H7 (cell line): ENCODE results near the gene PRLHR. TPM values are rescaled to one million over a fixed set of nuclear protein-coding genes. Genes with fewer than 3 reads are reported as not detected.

ENCODE experiments used
- DNase-seq: peaks from one replicate; pipeline ENCODE4 v3.0.0; 2012
- H3K27me3 ChIP-seq: 2 replicates; pipeline ENCODE4 v1.6.0; 2011; ENCODE audit warnings: mild to moderate bottlenecking, low read length; ENCODE audit not compliant: control insufficient read depth, insufficient read depth
- H3K36me3 ChIP-seq: replicated peaks from 2 replicates; pipeline ENCODE4 v1.5.1; 2011; ENCODE audit warnings: low read length; ENCODE audit not compliant: control insufficient read depth, insufficient read depth
- H3K4me3 ChIP-seq: 2 replicates; pipeline ENCODE4 v1.5.1; 2011; ENCODE audit warnings: low read depth, mild to moderate bottlenecking, control low read depth, low read length, moderate library complexity; ENCODE audit not compliant: insufficient read depth
- total RNA-seq: library from RNA; depleted of rRNA; stranded (reverse); fragments of >200 nt; shearing (Covaris generic); gene quantifications from 2 replicates; pipeline ENCODE4 v1.2.3, GENCODE V29; 2014; rRNA removed

PRLHR gene
- total RNA-seq, 1 experiment from 2014 or later: not detected

DNA sequence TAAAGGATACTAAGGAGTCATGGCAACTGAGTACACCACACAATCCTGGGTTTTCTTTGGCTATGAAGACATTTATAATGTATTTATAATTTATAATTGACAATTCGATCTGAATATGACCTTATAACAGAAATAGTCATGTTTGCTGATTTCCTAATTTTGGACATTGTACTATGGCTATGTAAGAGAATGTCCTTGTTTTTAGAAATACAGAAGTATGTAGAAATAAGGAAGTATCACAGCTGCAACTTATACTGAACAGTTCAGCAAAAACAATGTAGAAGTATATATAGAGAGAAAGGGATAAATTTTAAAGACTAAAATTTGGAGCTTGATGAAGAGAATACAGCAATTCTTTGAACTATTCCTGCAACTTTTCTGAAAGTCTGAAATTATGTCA is 32.6 kb downstream of the PRLHR start:
- H3K4me3 ChIP-seq: no peak overlapping the region
- no peaks in the 10 kb centered on the region for H3K36me3 ChIP-seq
- DNase-seq: no peak
- H3K27me3 ChIP-seq: no peaks in the 10 kb centered on the region

DNA sequence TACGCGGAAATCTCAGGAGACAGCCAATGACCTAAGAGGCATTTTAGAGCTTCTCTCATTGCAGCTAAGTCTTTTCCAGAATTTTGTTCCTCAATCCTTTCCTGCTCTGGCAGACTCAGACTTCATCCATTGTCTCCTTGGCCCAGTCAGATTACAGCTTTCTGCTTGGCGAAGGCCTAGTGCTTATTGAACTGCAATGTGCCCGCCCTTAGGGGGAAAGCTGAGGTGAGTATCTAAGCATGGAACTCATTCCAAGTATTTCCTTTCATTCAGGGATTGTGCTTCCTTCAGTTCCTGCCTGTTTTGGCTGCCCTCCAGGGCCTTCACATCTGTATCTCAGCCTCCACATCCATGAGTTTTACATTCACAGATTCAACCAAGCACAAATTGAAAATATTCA is 37.5 kb downstream of the PRLHR start:
- H3K36me3 ChIP-seq: no peaks in the 10 kb centered on the region
- H3K27me3 ChIP-seq: no peaks in the 10 kb centered on the region
- H3K4me3 ChIP-seq: no peak overlapping the region
- no peak for DNase-seq

DNA sequence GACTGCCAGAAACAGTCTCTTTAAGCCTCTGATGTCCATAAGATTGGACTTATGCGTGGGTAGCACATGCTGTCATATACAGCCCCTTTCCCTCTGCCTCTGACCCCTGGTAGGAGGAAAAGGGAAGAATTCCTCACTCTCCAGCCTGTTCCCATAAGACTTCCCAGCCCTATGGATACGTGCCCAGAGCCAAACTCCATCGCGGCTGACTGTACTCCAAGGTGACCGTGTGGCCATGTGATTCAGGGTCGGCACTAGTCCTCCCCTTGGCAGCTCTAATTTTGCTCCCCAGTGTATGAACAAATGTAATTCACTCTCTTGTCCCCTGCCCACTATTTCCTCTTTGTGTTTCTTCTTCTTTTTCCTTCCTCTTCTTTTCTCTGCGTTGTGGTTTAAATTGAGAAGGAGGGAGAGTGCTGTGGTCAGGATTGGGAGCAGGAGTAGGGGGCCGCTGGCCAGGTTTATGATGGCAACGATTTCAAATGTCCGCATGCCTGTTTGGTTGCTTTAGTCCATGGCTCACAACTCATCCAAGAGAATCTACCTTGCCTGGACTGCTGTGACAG is 43.8 kb downstream of the PRLHR start:
- H3K27me3 ChIP-seq: no peaks in the 10 kb centered on the region
- no peak overlapping the region for H3K4me3 ChIP-seq
- no peak for DNase-seq
- H3K36me3 ChIP-seq: no peaks in the 10 kb centered on the region

DNA sequence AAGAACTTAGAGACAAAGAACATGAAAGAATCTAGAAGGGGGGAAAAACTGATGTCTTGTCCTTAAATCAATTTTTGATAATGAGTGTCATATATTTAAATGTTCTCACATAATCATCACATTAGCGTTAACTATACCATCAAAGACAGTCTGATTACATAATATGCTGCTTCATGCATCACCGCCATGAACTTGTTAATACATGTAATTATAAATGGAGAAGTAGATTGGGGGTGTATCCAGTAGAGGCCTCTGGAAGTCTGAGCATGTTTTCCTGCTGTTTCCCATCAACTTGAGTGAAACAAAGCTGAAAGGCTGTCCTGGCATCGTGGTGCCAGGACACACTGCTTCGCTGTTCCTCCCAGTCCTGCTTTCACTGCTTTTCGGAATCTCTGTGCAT is 48.2 kb downstream of the PRLHR start:
- Histone ChIP-seq H3K36me3 (no peaks in the 10 kb centered on the region), H3K27me3 (no peaks in the 10 kb centered on the region), H3K4me3 (no peak overlapping the region)
- DNase-seq: no peak

DNA sequence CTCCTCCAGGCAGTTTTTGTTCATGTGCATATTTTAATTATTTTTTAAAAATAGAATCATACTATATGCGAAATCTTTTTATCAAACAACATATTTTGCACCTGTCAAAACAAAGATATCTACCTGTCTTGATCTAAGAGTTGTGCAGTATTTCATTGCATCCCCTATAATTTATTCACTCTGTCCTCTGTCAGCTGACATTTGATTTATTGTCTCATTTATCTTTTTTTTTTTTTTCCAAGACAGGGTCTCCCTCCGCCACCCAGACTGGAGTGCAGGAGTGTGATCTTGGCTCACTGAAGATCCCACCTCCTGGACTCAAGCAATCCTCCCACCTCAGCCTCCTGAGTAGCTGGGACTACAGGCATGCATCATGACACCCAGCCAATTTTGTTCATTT is 49.0 kb downstream of the PRLHR start:
- Histone ChIP-seq H3K4me3 (no peak overlapping the region), H3K27me3 (no peaks in the 10 kb centered on the region), H3K36me3 (no peaks in the 10 kb centered on the region)
- DNase-seq: no peak

DNA sequence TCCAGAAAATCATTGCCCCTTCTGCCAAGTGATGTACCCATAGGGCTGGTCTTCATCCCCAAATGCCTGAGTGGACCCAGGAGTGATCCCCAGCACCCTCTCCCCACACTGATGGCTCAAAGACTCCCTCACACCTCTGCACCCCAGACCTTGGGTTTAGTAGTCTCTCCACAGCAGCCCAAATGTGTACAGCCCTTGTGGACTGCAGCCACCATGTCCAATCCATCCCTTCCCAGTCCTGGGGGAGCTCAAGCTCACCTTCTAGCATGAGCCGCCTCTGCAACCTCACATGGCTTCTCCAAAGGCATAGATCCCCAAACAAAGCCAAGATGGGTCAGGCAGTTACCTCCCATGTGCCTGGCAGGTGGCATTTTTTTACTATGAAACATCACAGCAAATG is 50.1 kb downstream of the PRLHR start:
- DNase-seq: no peak
- Histone ChIP-seq H3K4me3 (no peak overlapping the region), H3K36me3 (no peaks in the 10 kb centered on the region), H3K27me3 (no peaks in the 10 kb centered on the region)

DNA sequence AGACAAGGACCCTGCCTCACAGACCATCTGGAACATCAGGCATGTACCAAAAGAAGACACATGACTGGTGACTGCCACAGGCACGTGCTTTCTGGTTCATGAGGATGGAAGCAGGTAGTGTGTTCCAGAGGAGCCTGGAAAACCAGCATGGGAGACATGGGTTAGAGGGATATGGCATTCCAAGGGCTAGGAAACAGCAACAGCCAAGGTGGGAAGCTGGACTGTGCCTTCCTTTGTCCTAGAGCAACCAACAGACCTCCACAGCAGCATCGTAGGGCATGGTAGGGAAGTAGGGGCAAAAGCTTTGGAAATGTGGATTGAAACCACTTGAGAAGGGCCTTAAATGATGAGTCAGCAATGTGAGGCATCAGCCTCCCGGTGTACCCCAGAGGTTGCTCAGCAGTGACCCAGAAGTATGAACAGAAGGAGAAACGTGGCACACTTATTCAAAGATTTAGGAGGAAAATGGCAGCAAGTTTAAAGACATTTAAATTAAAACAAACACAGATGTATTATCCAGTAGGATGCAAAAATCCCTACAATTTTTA is 51.0 kb downstream of the PRLHR start:
- Histone ChIP-seq H3K27me3 (no peaks in the 10 kb centered on the region), H3K36me3 (no peaks in the 10 kb centered on the region), H3K4me3 (no peak overlapping the region)
- no peak for DNase-seq

DNA sequence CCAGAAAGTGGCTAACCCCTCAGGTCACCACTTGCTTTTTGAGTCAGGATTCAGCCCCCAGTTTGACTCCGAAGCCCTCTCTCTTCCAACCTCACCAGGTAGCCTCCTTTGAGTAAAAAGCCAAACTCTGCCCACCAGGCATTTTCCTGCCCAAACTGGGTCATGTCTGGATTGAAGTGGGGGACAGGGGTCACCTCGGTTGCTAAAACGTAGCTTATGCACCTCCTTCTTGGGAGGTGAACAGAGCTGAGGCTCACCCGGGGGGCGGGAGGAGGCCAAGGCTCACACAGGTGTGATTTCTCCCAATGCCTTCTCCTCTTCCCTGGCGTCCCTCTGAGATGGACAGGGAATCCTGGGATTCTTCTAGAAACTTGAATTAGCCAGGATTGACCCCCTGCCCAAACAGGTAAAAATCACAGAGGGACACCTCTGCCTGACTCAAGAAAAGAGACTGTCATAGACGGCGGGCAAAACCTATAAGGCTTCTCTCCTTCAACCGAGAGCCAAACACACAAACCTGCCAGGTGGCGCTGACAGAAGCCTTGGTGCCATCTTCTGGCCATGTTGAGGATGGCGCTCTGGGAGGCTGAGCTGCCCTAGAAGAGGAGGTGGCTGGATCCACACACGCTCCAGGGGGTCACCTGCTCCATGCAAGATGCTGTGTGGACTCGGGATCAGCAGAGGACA is 51.6 kb downstream of the PRLHR start:
- H3K4me3 ChIP-seq: no peak overlapping the region
- peak; percentile 67 for DNase-seq
- no peaks in the 10 kb centered on the region for H3K36me3 ChIP-seq
- no peaks in the 10 kb centered on the region for H3K27me3 ChIP-seq

DNA sequence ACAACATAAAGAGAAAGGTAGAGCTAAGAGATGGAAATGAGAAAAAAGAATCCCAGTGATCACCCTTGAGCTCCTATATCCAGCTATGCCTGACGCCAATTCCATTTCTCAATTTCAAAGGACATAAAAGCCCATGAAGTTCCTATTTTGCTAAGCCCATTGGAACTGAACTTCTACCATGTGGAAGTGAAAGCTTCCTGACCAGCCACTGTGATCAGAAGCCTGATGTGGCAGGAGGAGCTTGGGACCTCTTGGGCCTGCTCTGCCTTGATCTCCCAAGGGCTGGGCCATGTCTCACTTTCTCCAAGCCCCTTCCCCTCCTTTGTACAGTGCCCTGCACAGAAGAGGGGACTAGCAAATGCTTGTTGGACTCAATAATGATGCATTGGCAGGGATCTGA is 52.7 kb downstream of the PRLHR start:
- Histone ChIP-seq H3K4me3 (no peak overlapping the region), H3K27me3 (no peaks in the 10 kb centered on the region)
- no peak for DNase-seq

DNA sequence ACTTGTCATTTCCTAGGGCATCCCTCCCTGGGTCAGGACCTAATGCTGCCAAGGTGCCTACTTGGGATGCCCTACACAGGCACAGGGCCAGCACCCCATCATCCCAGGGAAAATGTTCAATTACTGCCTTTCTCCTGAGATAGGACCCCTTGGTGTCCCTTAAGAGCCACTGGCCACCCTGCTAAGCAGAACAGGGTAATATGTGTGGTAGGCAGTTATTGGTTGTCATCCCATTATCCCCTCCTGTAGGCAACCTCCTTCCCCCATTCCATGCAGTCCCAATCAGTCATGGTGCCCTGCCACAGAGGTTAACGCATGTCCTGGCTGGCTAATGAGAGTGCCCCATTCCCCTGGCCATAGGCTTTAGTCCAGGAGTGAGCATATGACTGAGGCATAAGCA is 53.2 kb downstream of the PRLHR start:
- H3K36me3 ChIP-seq: no peaks in the 10 kb centered on the region
- DNase-seq: no peak
- H3K27me3 ChIP-seq: no peaks in the 10 kb centered on the region
- H3K4me3 ChIP-seq: no peak overlapping the region

More for the DNA sequence above, 52.7 kb downstream of the PRLHR start:
- H3K36me3 ChIP-seq: no peaks in the 10 kb centered on the region

DNA sequence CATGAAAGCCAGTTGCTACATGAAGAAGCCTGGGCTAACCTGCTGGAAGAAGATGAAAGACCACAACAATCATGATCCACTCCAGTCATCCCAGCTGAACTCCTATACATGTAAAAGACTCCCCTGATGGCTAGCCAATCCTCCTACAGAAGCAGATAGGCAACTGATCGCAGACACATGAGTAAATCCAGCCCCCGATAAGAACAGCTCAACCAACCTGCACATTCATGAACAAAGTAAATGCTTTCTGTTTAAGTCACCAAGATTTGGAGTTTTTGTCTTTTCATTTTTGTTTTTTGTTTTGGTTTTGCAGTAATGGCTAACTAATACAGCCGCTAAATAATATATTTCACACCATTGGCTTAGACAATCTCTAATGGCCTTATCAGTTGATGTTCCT is 53.7 kb downstream of the PRLHR start:
- no peak for DNase-seq
- H3K36me3 ChIP-seq: no peaks in the 10 kb centered on the region
- H3K4me3 ChIP-seq: no peak overlapping the region
- no peaks in the 10 kb centered on the region for H3K27me3 ChIP-seq

Other genes with a start within 250 kb of the PRLHR start
- gene CACUL1, start 159.3 kb upstream of the PRLHR start, total RNA-seq: 19.7 and 31.0 TPM in 2 replicates